ENCODE data around the gene DUSP7. TPM values are rescaled to one million over a fixed set of nuclear protein-coding genes. Genes with fewer than 3 reads are reported as not detected.

The DUSP7 gene
- total and polyA plus RNA-seq, 2 donors, result 6.3 to 7.7 TPM

- peaks cover 0 to 7% of the 10 kb centered on the region in 2 donors for H3K9me3 ChIP-seq (ENCODE audit: control insufficient read depth in 2 of 2, insufficient read depth in 1 of 2, low read length in 1 of 2)
- DNase-seq (ENCODE audit: low read depth in 6 of 9, low spot score in 9 of 9), result peak in 3 of 9 donors; percentile 14 to 53 (median 18)
- H3K27me3 ChIP-seq (ENCODE audit: control insufficient read depth in 2 of 2, insufficient read depth in 1 of 2, low read length in 1 of 2), result no peaks in the 10 kb centered on the region
- peaks cover 24 to 33% of the 10 kb centered on the region in 2 donors for H3K36me3 ChIP-seq (ENCODE audit: control insufficient read depth in 2 of 2, insufficient read depth in 2 of 2, low read length in 1 of 2)
- WGBS, result 2% methylated on average over 26 of the region's 26 CpGs
- H3K4me1 ChIP-seq (ENCODE audit: control insufficient read depth in 2 of 2, insufficient read depth in 2 of 2, low read length in 2 of 2), result peaks cover 27 to 55% of the 10 kb centered on the region in 2 donors
- H3K4me3 ChIP-seq (ENCODE audit: low read length in 2 of 2), result peak overlapping the region; percentile 56 to 72
- peak overlapping the region; percentile 53 to 78 for H3K27ac ChIP-seq (ENCODE audit: low read depth in 1 of 2, low read length in 1 of 2)
Measured at GRCh38 chr3:52054661-52055511, 1.5 kb downstream of the DUSP7 start.

GRCh38 chr3:52053307-52054304, 2.8 kb downstream of the DUSP7 start:
- H3K27ac ChIP-seq (ENCODE audit: low read depth in 1 of 2, low read length in 1 of 2), result peak overlapping the region; percentile 80 to 84
- peaks cover 27 to 55% of the 10 kb centered on the region in 2 donors for H3K4me1 ChIP-seq (ENCODE audit: control insufficient read depth in 2 of 2, insufficient read depth in 2 of 2, low read length in 2 of 2)
- peaks cover 32 to 45% of the 10 kb centered on the region in 2 donors for H3K36me3 ChIP-seq (ENCODE audit: control insufficient read depth in 2 of 2, insufficient read depth in 2 of 2, low read length in 1 of 2)
- H3K9me3 ChIP-seq (ENCODE audit: control insufficient read depth in 2 of 2, insufficient read depth in 1 of 2, low read length in 1 of 2), result peaks cover 0 to 7% of the 10 kb centered on the region in 2 donors
- peak in 2 of 9 donors; percentile 14 to 41 for DNase-seq (ENCODE audit: low read depth in 6 of 9, low spot score in 9 of 9)
- 93% methylated on average over 31 of the region's 31 CpGs for WGBS
- H3K27me3 ChIP-seq (ENCODE audit: control insufficient read depth in 2 of 2, insufficient read depth in 1 of 2, low read length in 1 of 2), result no peaks in the 10 kb centered on the region
- peak overlapping the region; percentile 10 to 16 for H3K4me3 ChIP-seq (ENCODE audit: low read length in 2 of 2)

GRCh38 chr3:52052831-52053306, 3.5 kb downstream of the DUSP7 start:
- Histone ChIP-seq H3K4me3 (ENCODE audit: low read length in 2 of 2) (peak overlapping the region; percentile 10 to 16), H3K36me3 (ENCODE audit: control insufficient read depth in 2 of 2, insufficient read depth in 2 of 2, low read length in 1 of 2) (peaks cover 32 to 46% of the 10 kb centered on the region in 2 donors)

GRCh38 chr3:52051444-52051843, 4.9 kb downstream of the DUSP7 start:
- 97% methylated on average over 8 of the region's 8 CpGs for WGBS
- H3K4me1 ChIP-seq (ENCODE audit: control insufficient read depth in 2 of 2, insufficient read depth in 2 of 2, low read length in 2 of 2), result peaks cover 27 to 41% of the 10 kb centered on the region in 2 donors
- DNase-seq (ENCODE audit: low read depth in 6 of 9, low spot score in 9 of 9), result no peak
- H3K27me3 ChIP-seq (ENCODE audit: control insufficient read depth in 2 of 2, insufficient read depth in 1 of 2, low read length in 1 of 2), result no peaks in the 10 kb centered on the region
- H3K36me3 ChIP-seq (ENCODE audit: control insufficient read depth in 2 of 2, insufficient read depth in 2 of 2, low read length in 1 of 2), result peaks cover 32 to 46% of the 10 kb centered on the region in 2 donors
- no peak overlapping the region for H3K4me3 ChIP-seq (ENCODE audit: low read length in 2 of 2)
- H3K9me3 ChIP-seq (ENCODE audit: control insufficient read depth in 2 of 2, insufficient read depth in 1 of 2, low read length in 1 of 2), result peaks cover 0 to 7% of the 10 kb centered on the region in 2 donors
- H3K27ac ChIP-seq (ENCODE audit: low read depth in 1 of 2, low read length in 1 of 2), result peak overlapping the region in 1 of 2 donors; percentile 3

More at GRCh38 chr3:52052831-52053306, 3.5 kb downstream of the DUSP7 start:
- Histone ChIP-seq H3K27me3 (ENCODE audit: control insufficient read depth in 2 of 2, insufficient read depth in 1 of 2, low read length in 1 of 2) (no peaks in the 10 kb centered on the region), H3K4me1 (ENCODE audit: control insufficient read depth in 2 of 2, insufficient read depth in 2 of 2, low read length in 2 of 2) (peaks cover 27 to 52% of the 10 kb centered on the region in 2 donors), H3K27ac (ENCODE audit: low read depth in 1 of 2, low read length in 1 of 2) (peak overlapping the region; percentile 80 to 84), H3K9me3 (ENCODE audit: control insufficient read depth in 2 of 2, insufficient read depth in 1 of 2, low read length in 1 of 2) (peaks cover 0 to 7% of the 10 kb centered on the region in 2 donors)
- peak in 5 of 9 donors; percentile 38 to 74 (median 61) for DNase-seq (ENCODE audit: low read depth in 6 of 9, low spot score in 9 of 9)
- WGBS, result 22% methylated on average over 10 of the region's 10 CpGs

- no peak for DNase-seq (ENCODE audit: low read depth in 6 of 9, low spot score in 9 of 9)
- Histone ChIP-seq H3K27me3 (ENCODE audit: control insufficient read depth in 2 of 2, insufficient read depth in 1 of 2, low read length in 1 of 2) (no peaks in the 10 kb centered on the region), H3K4me1 (ENCODE audit: control insufficient read depth in 2 of 2, insufficient read depth in 2 of 2, low read length in 2 of 2) (peaks cover 27 to 41% of the 10 kb centered on the region in 2 donors), H3K27ac (ENCODE audit: low read depth in 1 of 2, low read length in 1 of 2) (no peak overlapping the region), H3K36me3 (ENCODE audit: control insufficient read depth in 2 of 2, insufficient read depth in 2 of 2, low read length in 1 of 2) (peaks cover 32 to 46% of the 10 kb centered on the region in 2 donors), H3K4me3 (ENCODE audit: low read length in 2 of 2) (no peak overlapping the region), H3K9me3 (ENCODE audit: control insufficient read depth in 2 of 2, insufficient read depth in 1 of 2, low read length in 1 of 2) (peaks cover 0 to 7% of the 10 kb centered on the region in 2 donors)
- 96% methylated on average over 21 of the region's 21 CpGs for WGBS
Measured at GRCh38 chr3:52050571-52050970, 5.8 kb downstream of the DUSP7 start.

GRCh38 chr3:52049503-52049902, 6.9 kb downstream of the DUSP7 start:
- peaks cover 0 to 7% of the 10 kb centered on the region in 2 donors for H3K9me3 ChIP-seq (ENCODE audit: control insufficient read depth in 2 of 2, insufficient read depth in 1 of 2, low read length in 1 of 2)
- DNase-seq (ENCODE audit: low read depth in 6 of 9, low spot score in 9 of 9), result no peak
- 95% methylated on average over 2 of the region's 2 CpGs for WGBS
- peaks cover 24 to 32% of the 10 kb centered on the region in 2 donors for H3K4me1 ChIP-seq (ENCODE audit: control insufficient read depth in 2 of 2, insufficient read depth in 2 of 2, low read length in 2 of 2)
- H3K36me3 ChIP-seq (ENCODE audit: control insufficient read depth in 2 of 2, insufficient read depth in 2 of 2, low read length in 1 of 2), result peaks cover 32 to 46% of the 10 kb centered on the region in 2 donors
- H3K27me3 ChIP-seq (ENCODE audit: control insufficient read depth in 2 of 2, insufficient read depth in 1 of 2, low read length in 1 of 2), result no peaks in the 10 kb centered on the region
- H3K27ac ChIP-seq (ENCODE audit: low read depth in 1 of 2, low read length in 1 of 2), result no peak overlapping the region
- no peak overlapping the region for H3K4me3 ChIP-seq (ENCODE audit: low read length in 2 of 2)

GRCh38 chr3:52047295-52047960, 8.9 kb downstream of the DUSP7 start:
- H3K36me3 ChIP-seq (ENCODE audit: control insufficient read depth in 2 of 2, insufficient read depth in 2 of 2, low read length in 1 of 2), result peaks cover 21 to 37% of the 10 kb centered on the region in 2 donors
- DNase-seq (ENCODE audit: low read depth in 6 of 9, low spot score in 9 of 9), result no peak
- WGBS, result 95% methylated on average over 20 of the region's 20 CpGs
- H3K4me3 ChIP-seq (ENCODE audit: low read length in 2 of 2), result no peak overlapping the region
- peaks cover 8 to 11% of the 10 kb centered on the region in 2 donors for H3K4me1 ChIP-seq (ENCODE audit: control insufficient read depth in 2 of 2, insufficient read depth in 2 of 2, low read length in 2 of 2)
- H3K27ac ChIP-seq (ENCODE audit: low read depth in 1 of 2, low read length in 1 of 2), result no peak overlapping the region
- H3K9me3 ChIP-seq (ENCODE audit: control insufficient read depth in 2 of 2, insufficient read depth in 1 of 2, low read length in 1 of 2), result peaks cover 0 to 3% of the 10 kb centered on the region in 2 donors
- H3K27me3 ChIP-seq (ENCODE audit: control insufficient read depth in 2 of 2, insufficient read depth in 1 of 2, low read length in 1 of 2), result no peaks in the 10 kb centered on the region

GRCh38 chr3:52046902-52047239, 9.5 kb downstream of the DUSP7 start:
- Histone ChIP-seq H3K27me3 (ENCODE audit: control insufficient read depth in 2 of 2, insufficient read depth in 1 of 2, low read length in 1 of 2) (no peaks in the 10 kb centered on the region), H3K4me3 (ENCODE audit: low read length in 2 of 2) (no peak overlapping the region), H3K9me3 (ENCODE audit: control insufficient read depth in 2 of 2, insufficient read depth in 1 of 2, low read length in 1 of 2) (no peaks in the 10 kb centered on the region), H3K36me3 (ENCODE audit: control insufficient read depth in 2 of 2, insufficient read depth in 2 of 2, low read length in 1 of 2) (peaks cover 21 to 33% of the 10 kb centered on the region in 2 donors), H3K27ac (ENCODE audit: low read depth in 1 of 2, low read length in 1 of 2) (no peak overlapping the region), H3K4me1 (ENCODE audit: control insufficient read depth in 2 of 2, insufficient read depth in 2 of 2, low read length in 2 of 2) (peaks cover 4 to 6% of the 10 kb centered on the region in 2 donors)
- DNase-seq (ENCODE audit: low read depth in 6 of 9, low spot score in 9 of 9), result no peak
- 96% methylated on average over 7 of the region's 7 CpGs for WGBS

Data from thymus (tissue), 11 donors.